HG02870 (cell line): ENCODE data around the gene SMAD7.

Experiments
- ATAC-seq: cut with Tn5 transposase; IDR thresholded peaks from one replicate; pipeline ENCODE4 v1.9.1; 2021; ENCODE audit warnings: mild to moderate bottlenecking, moderate library complexity; ENCODE audit not compliant: unreplicated experiment

SMAD7 gene

GRCh38 chr18:48896875-48897511, 53.8 kb downstream of the SMAD7 start:
- peak; percentile 79 for ATAC-seq

- no peak for ATAC-seq
These were observed 54.4 kb downstream of the SMAD7 start for GRCh38 chr18:48896326-48896874.

DNA sequence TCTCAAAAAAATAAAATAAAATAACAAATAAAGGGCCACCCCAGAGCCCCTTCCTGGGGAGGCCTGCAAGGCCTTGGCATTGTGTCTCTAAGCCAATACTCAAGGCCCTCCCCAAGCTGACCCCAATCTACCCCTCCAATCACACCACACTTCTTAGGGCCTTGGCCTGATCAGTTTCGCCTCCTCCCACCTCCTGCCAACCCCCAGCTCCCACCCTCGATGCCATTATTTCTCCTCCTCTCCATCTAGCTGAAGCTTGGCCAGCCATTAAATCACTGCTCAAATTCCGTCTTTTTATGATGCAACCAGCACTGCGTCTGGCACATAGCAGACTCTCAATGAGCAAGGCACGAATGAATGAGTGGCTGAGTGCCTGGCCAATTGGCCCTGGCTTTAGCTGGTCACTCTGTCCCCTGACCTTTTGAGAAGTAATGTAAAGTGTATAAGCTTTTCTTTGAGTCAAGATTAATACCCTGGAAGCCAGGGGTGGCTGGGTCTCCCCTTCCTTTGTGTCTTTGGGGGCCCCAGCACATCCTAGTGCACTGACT, 55.9 kb downstream of the SMAD7 start:
- ATAC-seq: no peak

DNA sequence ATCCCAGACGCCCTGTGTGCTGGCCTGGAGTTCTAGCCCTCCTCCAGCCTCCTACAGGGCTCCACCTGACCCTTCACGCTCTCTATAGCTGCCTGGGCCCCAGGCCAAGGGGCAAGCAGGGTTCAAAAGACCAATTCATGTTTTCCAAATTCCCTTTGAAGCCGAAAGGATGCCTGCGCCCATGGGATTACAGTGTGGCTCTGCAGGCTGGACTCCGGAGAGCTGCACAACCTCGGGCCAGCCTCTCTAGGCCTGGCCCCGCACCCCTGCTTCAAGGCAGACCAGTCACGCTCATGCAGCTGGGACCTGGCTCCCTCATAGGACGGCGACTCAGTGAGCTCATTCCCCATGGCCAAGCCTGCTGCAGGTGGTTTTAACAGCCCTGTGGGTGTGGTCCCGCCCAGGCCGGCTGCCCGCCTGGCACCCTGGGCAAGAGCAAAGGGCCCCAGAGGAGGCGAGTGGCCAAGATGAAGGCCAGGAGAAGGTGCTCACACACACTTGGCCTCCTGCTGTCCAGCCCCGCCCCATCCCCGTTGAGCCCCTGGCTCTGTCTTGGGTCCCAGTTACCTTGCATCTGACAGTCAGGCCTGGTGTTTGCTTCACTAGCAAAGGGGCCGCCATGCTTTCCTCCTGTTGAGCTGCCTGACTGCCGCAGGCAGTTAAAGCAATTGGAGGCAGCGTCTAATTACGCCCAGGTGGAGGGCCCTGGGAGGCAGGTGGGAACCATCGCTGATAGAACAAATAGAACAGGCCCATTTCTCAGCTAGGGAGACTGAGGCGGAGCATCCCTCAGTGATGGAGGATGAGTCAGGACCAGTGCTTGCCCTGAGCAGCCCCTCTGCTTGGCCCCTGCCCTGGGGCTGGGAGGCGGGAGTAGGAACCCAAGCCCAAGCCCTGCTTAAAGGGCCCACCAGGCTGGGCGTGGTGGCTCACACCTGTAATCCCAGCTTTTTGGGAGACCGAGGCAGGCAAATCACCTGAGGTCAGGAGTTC, 56.9 kb downstream of the SMAD7 start:
- no peak for ATAC-seq

DNA sequence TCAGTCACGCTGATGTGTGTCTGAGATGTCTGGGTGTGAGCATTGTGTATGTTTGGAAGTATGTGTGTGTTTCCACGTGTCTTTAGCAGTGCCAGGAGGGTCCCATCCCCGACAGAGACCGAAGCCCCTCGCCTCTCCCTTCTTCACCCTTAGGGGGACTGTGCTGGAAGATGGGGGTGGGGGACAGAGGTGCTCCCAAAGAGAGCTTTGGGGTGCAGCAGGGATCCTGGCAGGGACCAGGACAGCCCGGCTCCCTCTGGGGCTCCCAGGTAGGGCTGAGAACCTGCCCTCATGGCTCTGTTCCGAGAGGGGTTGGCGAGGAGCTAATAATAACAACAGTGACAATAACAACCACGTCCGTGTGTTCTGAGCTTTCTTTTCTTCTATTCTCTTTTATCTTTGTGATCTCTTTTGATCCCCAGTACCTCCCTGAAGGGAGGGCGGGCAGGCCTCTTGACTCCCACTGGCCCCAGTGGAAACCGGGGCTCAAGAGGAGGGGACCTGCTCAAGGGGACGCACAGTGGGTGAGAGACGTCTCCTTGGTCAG, 57.6 kb downstream of the SMAD7 start:
- no peak for ATAC-seq

DNA sequence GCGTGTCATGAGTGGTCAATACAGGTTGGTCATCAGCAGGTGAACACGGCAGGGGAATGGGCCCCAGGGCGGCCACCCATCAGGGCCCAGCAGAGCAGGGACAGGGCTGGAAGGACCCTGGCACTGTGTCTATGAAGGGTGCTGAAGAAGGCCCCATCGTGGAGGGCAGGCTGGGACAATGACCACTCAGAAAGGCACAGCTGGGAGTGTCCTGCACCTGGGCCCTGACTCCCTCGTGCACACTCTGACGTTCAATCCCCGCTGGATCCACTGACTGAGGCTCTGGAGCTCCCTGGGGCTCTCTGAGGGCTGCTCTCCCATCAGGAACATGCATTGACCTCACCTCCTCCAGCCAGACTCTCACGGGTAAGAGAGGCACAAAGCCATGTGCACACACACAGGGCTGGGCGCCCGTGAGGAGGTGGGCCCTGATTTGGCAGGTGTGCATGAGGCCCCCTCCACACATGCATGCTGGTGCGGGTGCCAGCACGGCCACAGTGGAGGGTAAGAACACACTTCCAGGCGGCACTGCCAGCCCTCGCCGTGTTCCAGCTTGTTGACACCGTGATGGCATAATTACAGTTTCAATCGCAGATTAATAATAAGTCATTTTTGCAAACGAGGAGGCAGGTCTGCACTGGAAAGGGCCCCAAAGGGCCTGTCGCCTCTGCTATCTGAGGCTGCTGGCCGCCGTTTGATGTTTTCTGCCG, 58.5 kb downstream of the SMAD7 start:
- no peak for ATAC-seq

GRCh38 chr18:48891721-48892120, 59.0 kb downstream of the SMAD7 start:
- ATAC-seq: no peak

DNA sequence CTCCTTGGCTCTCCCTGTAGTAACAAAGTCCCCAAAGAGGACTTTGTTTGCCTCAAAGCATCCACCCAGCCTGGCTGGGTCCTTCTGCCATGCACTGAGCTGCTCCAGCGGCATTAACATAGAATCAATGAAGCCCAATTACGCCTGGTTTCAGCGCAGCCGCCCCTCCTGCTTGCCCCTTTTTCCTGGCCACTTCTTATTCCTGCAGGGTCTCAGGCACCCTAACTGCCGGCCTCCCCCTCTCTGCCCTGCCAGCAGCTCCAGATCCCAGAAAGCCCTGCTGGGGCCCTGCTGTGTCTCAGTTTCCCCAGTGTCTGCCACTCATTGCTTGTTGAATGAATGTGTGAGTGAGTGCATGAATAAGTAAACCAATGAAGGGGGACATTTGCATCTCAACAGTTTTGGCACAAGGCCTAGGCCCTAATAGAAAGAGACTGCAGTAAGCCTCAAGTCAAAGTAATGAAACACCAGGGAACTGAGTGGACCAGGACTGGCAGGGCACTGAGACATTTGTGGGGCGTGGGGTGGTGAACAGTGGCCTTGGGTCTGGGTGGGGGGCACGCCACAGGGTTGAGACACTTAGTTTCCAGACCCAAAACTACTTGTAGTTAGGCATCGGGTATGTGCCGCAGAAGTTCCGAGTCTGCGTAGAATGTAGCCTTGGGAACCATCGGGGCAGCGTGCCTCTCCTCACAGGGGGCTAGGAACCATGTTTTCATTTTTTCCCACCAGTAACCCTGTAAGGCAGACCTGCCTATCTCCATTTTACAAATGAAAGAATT, 60.6 kb downstream of the SMAD7 start:
- ATAC-seq: no peak

- no peak for ATAC-seq
These were observed 61.4 kb downstream of the SMAD7 start for GRCh38 chr18:48889115-48889941.

DNA sequence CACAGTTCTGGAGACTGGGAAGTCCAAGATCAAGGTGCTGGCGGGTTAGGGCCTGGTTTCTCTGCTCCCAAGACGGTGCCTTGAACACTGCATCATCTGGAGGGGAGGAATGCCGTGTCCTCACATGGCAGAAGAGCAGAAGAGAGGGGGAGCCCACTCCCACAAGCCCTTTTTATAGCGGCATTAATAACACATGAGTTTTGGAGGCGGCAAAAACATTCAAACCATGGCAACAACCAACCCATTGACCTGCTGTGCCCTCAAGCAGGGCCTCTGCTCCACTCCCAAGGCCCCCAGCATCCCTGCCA, 62.0 kb downstream of the SMAD7 start:
- ATAC-seq: no peak

GRCh38 chr18:48887905-48888772, 62.6 kb downstream of the SMAD7 start:
- no peak for ATAC-seq

GRCh38 chr18:48887294-48887904, 63.4 kb downstream of the SMAD7 start:
- no peak for ATAC-seq

DNA sequence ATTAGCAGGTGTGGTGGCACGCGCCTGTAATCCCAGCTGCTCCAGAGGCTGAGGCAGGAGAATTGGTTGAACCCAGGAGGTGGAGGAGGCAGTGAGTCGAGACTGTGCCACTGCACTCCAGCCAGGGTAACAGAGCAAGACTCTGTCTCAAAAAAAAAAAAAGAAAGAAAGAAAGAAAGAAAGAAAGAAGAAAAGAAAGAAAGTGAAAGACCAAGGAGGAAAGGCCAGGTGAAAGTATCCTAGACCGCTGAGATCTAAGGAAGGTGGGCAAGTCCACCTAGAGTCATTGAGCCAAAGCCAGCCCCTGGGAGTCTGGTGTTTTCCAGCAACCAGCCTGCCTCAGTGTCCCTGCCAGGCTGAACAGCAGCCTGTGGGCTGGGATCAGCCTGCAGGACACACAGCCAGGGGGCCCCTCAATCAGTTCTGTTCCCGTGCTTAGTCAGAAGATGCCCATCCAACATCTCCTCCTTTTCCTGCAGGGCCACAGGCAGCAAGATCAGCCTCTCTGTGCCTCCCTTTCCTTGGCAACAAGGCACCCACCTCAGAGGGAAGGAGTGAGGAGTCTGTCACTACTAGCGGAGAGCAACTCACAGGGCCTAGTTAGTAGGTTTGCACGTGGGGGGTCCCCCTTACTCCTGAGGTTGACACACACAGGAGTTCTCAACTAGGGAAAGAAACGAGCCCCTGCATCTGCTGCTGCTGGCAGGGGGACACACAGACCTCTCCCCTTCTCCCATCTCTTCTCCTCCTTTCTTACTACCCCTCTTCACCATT, 64.1 kb downstream of the SMAD7 start:
- ATAC-seq: no peak

DNA sequence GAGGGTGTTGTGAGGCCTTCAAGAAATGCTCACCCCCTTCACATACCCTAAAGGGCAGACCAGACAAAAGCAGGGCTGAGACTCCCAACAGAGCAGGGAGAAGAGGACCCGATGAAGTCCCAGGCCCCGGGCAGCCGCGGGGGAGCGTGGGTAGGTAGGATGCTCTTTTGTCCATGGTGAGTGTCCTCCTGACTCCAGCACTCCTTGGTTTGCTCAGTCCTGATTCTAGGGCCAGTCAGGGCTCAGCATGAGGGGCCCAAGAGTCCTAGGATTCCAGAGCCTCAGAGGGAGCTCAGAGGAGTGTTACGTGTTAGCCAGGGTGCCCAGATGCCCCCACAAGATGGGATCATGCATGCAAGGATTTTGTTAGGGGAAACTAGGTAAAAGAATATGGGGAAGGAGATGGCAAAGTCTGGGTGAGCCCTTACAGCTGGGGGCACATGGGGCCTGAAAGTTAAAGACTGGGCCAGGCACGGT, 64.8 kb downstream of the SMAD7 start:
- ATAC-seq: no peak

- no peak for ATAC-seq
These were observed 65.4 kb downstream of the SMAD7 start for GRCh38 chr18:48885266-48885923.

- ATAC-seq: no peak
These were observed 66.0 kb downstream of the SMAD7 start for GRCh38 chr18:48884771-48885170.
